Fibroblast of upper back skin (primary cell): ENCODE measurements around the gene ERBB4.
A peak's percentile ranks its signal among the peaks of the same experiment; 100 is the strongest.

Experiments
- DNase-seq: peaks from one replicate; pipeline ENCODE4 v3.0.0-alpha.2; 2013

The ERBB4 gene

GRCh38 chr2:211503198-211503597 is 1035.4 kb downstream of the ERBB4 start:
- DNase-seq = no peak

GRCh38 chr2:211498551-211499205 is 1039.9 kb downstream of the ERBB4 start:
- DNase-seq = no peak

- no peak for DNase-seq
Measured at GRCh38 chr2:211495339-211495738, 1043.3 kb downstream of the ERBB4 start.

GRCh38 chr2:211494536-211494935 is 1044.1 kb downstream of the ERBB4 start:
- no peak for DNase-seq

GRCh38 chr2:211494085-211494484 is 1044.5 kb downstream of the ERBB4 start:
- no peak for DNase-seq

- DNase-seq = no peak
Measured at GRCh38 chr2:211487733-211488132, 1050.9 kb downstream of the ERBB4 start.

GRCh38 chr2:211479536-211480150 is 1059.0 kb downstream of the ERBB4 start:
- DNase-seq = no peak

DNA sequence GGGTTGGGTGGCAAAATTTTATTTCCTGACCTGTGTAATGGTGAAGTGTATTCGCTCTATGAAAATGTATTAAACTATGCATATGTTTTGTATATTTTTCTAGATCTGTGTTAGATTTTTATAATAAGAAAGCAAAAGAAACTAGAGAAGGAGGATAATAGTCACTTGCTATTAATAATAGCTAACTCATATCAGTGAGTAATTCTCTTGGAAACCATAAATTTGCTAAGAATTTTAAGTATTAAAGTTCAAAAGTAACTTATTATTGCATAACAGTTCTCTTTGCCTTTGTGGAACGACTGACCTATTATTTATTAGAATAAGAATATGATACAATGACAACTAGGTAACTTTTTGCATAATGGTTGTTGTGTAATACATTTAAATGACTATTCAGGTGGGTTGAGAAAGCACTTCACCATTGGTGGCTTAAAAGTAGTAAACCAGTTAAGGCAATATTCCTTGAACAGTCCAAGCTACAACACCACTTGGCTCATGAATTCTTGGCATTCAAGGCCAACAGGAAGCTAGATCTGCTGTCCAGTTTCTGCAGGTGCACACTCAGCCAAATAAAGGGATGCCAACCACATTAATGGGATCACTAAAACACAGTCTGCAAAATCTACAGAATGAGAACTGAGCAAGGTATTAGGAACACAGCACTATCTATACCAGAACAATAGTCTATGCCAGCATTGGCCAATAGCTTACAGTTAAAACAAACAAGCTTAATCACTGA is 1060.9 kb downstream of the ERBB4 start:
- no peak for DNase-seq

DNA sequence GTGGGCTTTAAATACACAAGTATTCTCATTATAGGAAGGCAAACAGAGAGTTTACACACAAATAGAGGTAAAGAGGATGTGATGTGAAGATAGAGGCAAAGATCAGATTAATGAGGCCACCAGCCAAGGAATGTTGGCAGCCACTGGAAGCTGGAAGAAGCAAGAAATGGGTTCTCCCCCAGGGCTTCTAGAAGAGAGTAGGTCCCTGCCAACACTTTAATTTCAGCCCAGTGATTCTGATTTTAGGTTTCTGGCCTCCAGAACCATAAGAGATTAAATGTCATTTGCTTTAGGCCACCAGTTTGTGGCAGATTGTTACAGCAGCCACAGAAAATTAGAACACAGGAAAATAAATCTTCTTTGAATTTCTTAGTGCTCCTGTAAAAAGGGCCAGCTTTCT is 1065.5 kb downstream of the ERBB4 start:
- no peak for DNase-seq

DNA sequence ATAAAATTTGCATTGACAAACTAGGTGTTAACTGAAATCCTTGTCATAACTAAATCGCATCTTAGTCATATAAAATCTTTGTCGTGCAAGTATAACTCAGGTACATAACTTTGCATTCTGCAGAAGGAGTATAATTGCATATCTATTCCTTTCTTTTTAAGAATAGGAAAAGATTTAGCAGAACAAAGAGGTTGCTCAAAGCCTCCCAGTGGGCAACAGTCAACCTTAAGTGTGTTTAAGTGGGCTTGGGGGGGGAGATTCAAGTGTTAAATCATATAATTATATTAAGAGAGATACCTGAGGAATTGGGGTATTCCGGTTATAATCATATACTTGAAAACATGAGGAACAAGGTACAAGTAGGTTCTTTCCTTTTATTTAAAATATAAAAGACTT is 1068.9 kb downstream of the ERBB4 start:
- DNase-seq = no peak

GRCh38 chr2:211468877-211469663 is 1069.5 kb downstream of the ERBB4 start:
- DNase-seq = no peak

DNA sequence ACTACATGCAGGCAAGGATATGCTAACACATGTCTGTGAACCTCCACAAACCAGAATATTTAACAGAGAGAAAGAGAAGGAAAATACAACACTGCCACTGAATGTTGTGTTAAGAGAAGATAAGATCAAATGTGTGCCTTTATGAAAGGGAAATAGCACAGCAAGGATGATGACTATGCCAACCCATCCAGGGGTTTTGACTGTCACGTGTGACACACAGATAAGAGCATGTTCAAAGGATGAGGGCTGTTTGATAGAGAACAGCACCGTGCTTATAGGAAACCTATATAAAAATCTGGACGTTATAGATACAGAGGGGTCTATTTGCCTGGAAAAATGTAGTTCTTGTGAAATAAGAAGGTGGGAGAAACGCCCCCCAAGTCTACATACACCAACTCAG is 1070.4 kb downstream of the ERBB4 start:
- no peak for DNase-seq

DNA sequence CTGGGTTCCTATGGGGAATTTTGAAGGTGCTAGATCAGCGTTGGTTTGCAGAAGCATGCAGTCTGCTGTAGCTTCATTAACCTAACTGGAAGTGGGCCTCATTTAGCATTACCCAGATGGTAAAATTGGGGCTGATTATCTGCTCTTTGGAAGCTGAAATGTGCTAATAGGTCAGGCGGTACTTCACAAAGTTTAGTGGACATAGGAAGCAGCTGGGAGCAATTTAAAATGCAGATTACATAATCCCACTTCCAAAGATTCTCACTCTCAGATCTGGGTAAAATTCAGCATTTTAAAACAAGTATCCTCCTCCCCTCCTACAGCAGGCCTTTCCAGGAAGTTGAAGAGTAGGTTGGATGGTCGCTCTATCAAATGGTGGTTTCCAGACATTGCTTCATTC is 1075.2 kb downstream of the ERBB4 start:
- no peak for DNase-seq

DNA sequence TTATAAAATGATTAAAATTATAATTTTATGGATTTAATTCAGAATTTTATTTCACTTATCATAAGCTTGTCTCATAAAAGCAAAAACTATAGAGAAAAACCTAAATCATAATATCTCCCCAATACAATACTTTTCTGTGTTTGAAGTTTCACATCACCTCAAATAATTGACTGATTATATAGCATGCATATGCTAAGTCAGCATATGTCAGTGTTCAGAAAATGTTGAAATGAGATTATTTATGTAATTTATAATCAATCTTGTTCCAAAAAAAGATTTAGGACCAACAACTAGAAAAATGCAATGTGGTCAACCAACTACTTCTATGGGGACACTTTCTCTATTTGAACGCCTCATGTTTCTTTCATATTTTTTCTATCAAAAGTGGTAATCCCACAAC is 1079.6 kb downstream of the ERBB4 start:
- DNase-seq = no peak

GRCh38 chr2:211457325-211457724 is 1081.3 kb downstream of the ERBB4 start:
- no peak for DNase-seq

GRCh38 chr2:211455216-211455841 is 1083.3 kb downstream of the ERBB4 start:
- peak; percentile 32 for DNase-seq

- no peak for DNase-seq
Measured at GRCh38 chr2:211454679-211455078, 1083.9 kb downstream of the ERBB4 start.

GRCh38 chr2:211453311-211453887 is 1085.2 kb downstream of the ERBB4 start:
- DNase-seq = no peak

DNA sequence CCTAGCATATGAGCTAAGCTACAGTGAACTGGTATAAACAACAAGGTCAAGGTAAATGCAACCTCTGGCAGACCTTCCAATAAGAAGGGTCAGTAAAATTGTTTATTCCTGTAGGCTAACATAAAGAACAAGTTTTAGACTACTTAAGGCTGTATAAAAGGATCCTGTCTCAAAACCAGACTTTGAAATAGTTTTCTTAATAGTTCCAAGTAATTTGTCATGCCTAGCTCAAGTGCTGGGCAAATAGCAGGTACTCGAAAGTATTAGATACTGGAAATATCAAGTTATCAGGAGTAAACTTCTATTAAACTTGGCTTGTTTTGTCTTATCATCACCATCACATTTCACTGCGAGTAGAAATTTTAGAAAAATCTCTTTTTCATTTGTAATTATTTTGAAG is 1087.0 kb downstream of the ERBB4 start:
- DNase-seq = no peak

GRCh38 chr2:211449819-211450218 is 1088.8 kb downstream of the ERBB4 start:
- DNase-seq = no peak

- DNase-seq = no peak
Measured at GRCh38 chr2:211447548-211447947, 1091.1 kb downstream of the ERBB4 start.

GRCh38 chr2:211440107-211440506 is 1098.5 kb downstream of the ERBB4 start:
- DNase-seq = no peak

- DNase-seq = no peak
Measured at GRCh38 chr2:211439011-211439410, 1099.6 kb downstream of the ERBB4 start.
